HG03280 (cell line): ENCODE data around the gene PRG3.
"Not testable (repeated sequence)": the region's sequence is repeated elsewhere in the genome, so short reads cannot be mapped to it uniquely, and the experiment has no call there.

Experiments
- ATAC-seq: cut with Tn5 transposase; IDR thresholded peaks from one replicate; pipeline ENCODE4 v1.9.1; 2021; ENCODE audit warnings: mild to moderate bottlenecking, moderate library complexity; ENCODE audit not compliant: unreplicated experiment

The PRG3 gene

GRCh38 chr11:57409321-57410100 is 28.6 kb upstream of the PRG3 start:
- no peak for ATAC-seq

GRCh38 chr11:57408771-57409170 is 27.8 kb upstream of the PRG3 start:
- no peak for ATAC-seq

- no peak for ATAC-seq
These were observed 27.1 kb upstream of the PRG3 start for GRCh38 chr11:57407941-57408475.

GRCh38 chr11:57407010-57407920 is 26.3 kb upstream of the PRG3 start:
- ATAC-seq: no peak

GRCh38 chr11:57406337-57406904 is 25.5 kb upstream of the PRG3 start:
- ATAC-seq: peak; percentile 66

- no peak for ATAC-seq
These were observed 24.4 kb upstream of the PRG3 start for GRCh38 chr11:57405271-57405860.

GRCh38 chr11:57403802-57404147 is 22.8 kb upstream of the PRG3 start:
- ATAC-seq: no peak

GRCh38 chr11:57403003-57403801 is 22.3 kb upstream of the PRG3 start:
- not testable (repeated sequence) for ATAC-seq

GRCh38 chr11:57402188-57403002 is 21.4 kb upstream of the PRG3 start:
- no peak for ATAC-seq

GRCh38 chr11:57399972-57400578 is 19.1 kb upstream of the PRG3 start:
- no peak for ATAC-seq

- no peak for ATAC-seq
These were observed 18.3 kb upstream of the PRG3 start for GRCh38 chr11:57399221-57399620.

GRCh38 chr11:57397394-57397990 is 16.5 kb upstream of the PRG3 start:
- ATAC-seq: no peak

GRCh38 chr11:57396744-57397143 is 15.8 kb upstream of the PRG3 start:
- no peak for ATAC-seq

GRCh38 chr11:57395905-57396623 is 15.1 kb upstream of the PRG3 start:
- ATAC-seq: no peak

- no peak for ATAC-seq
These were observed 13.4 kb upstream of the PRG3 start for GRCh38 chr11:57394203-57394965.

- ATAC-seq: no peak
These were observed 11.8 kb upstream of the PRG3 start for GRCh38 chr11:57392763-57393105.

- no peak for ATAC-seq
These were observed 11.3 kb upstream of the PRG3 start for GRCh38 chr11:57392066-57392762.
